Measurements from ENCODE around the gene METTL24.
"Not testable (repeated sequence)": the region's sequence is repeated elsewhere in the genome, so short reads cannot be mapped to it uniquely, and the experiment has no call there.

The METTL24 gene

DNA sequence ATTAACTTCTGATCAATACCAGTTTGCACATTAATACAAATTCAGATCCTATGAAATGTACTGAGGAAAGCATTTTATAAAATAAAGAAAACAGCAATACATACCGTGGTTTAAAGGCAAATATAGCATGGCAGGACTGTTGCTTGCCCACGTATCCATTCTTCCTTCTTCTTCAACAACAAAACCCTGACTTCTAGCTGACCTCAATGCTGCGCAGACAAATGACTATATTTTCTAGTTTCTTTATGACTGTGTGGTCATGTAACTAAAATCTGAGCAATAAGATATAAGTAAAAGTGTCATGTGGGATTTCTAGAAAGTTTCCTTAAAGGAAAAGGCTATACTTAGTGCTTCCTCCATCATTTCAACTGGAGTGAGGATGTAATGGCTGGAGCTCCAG is 92.9 kb downstream of the METTL24 start:
- no peak for DNase-seq (ENCODE audit: low read depth)

DNA sequence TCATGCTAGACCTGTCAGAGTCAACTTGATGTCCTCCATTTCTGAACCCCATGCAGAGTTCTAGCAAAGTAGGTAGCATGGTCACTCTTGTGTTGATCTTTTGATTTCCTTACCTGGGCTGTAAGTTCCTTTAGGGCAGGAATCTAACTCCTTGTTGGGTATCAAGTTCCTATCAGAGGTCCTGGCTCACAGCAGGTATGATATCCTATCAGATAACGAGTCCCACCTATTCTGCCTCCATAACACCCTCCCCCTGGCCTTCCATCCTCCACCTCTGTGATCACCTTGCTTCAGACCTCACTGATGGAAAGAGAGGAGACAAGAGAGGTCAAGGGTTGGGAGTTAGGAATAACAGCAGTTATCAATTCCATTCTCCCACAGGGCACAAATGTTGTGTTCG is 101.8 kb downstream of the METTL24 start:
- DNase-seq (ENCODE audit: low read depth) = no peak

DNA sequence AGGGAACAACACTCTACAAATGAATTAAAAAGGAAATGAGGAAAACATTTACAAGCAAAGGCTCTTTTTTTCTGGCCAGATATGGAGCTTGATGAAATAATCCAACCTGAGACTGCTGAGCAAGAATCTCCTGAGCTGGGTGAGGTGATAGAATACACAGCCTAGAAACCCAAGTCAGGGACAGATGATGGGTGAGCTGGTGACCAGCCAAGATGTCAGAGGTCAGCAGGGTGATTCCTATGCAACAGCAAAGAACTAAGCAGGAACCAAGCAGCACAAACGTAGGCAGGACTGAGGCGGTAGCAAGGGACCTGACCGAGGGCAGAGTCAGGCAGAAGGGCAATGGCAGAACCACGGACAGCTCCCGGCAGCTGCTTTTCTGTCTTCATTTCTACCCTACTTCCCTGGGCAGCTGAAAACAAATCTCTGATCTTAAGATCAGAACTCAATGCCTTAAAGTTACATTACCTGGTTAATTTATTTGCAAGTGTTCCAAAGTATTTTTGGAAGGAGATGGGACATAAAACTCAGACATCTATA is 102.9 kb downstream of the METTL24 start:
- DNase-seq (ENCODE audit: low read depth) = no peak

DNA sequence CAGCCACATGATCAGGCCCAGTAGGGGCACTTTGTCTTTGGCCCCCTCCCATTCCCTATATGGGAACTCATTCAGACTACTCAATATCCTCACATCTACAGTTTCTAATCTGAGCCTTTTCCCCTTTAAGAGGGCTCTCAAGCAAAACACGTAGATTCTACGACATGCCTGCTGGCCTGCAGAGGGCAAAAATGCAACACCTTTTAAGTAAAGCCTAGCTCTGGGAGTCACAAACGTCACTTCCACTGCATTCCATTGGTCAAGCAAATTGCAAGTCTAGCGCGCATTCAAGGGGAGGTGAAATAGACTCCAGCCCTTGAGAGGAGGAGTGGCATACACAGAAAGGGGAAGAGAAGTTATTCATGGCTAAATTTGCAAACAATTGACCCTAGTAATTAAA is 107.3 kb downstream of the METTL24 start:
- no peak for DNase-seq (ENCODE audit: low read depth)

GRCh38 chr6:110250058-110250457 is 108.1 kb downstream of the METTL24 start:
- DNase-seq (ENCODE audit: low read depth) = no peak

- no peak for DNase-seq (ENCODE audit: low read depth)
Measured at GRCh38 chr6:110246900-110247546, 111.1 kb downstream of the METTL24 start.

DNA sequence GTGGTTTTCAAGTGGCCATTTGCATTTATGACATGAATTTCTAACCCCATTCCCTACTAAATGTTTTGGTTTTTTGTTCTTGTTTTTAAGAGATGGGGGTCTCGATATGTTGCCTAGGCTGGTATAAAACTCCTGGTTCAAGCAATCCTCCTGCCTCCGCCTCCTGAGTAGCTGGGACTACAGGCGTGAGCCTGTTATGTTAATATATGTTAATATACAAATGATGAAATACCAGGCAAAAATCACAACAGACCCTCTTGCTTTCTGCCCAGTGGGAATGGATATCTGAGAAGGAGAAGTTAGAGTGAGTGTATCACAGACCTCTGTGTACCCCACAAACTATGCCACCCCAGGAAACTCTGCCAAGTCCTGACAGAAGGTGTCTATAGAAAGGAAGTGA is 111.8 kb downstream of the METTL24 start:
- no peak for DNase-seq (ENCODE audit: low read depth)

DNA sequence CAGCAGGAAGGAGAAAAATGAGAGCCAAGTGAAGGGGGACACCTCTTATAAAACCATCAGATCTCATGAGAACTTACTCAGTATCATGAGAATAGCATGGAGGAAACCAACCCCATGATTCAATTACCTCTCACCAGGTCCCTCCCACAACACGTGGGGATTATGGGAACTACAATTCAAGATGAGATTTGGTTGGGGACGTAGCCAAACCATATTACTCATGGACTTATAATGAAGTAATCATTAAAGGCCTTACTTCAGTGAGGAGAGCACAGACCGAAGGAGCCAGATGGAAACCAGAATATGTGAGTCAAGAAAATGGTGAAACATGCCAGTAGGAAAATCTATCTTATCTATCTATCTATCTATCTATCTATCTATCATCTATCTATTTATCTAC is 113.5 kb downstream of the METTL24 start:
- DNase-seq (ENCODE audit: low read depth) = not testable (repeated sequence)

DNA sequence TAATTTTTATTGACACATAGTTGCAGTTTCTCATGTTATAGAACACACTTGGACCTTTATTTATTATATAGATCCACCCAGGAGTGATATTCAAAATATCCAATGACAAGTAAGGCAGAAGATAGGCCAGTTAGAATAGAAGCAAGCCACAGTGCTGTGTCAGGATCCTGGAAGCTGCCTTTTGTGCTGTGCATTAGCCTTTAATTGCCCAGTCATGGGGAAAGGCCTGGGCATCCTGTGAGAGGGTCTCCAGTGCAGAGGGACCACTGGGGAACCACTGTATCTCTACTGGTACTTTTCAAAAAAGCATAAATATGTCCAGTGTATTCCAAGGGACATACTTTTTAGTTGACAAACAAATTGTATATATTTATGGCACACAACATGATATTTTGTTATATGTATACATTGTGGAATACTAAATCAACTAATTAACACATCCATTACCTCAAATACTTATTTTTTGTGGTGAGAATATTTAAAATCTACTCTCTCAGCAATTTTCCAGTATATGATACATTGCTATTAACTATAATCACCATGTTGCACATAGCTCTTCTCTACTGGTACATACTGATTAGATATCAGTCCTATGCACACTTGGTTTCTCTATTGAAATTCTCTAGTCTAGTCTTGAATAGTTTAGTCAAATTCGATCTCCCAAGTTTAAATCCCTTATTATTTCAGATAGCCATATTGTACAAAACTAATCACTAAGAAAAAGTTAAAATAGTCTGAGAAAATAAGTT is 118.4 kb downstream of the METTL24 start:
- no peak for DNase-seq (ENCODE audit: low read depth)

DNA sequence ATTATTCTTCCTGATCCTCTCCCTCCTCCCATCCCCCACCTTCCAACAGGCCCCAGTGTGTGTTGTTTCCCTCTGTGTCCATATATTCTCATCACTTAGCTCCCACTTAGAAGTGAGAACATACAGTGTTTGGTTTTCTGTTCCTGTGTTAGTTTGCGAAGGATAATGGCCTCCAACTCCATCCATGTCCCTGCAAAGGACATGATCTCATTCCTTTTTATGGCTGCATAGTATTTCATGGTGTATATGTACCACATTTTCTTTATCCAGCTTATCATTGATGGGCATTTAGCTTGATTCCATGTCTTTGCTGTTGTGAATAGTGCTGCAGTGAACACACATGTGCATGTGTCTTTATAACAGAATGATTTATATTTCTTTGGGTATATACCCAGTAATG is 122.1 kb downstream of the METTL24 start:
- DNase-seq (ENCODE audit: low read depth) = not testable (repeated sequence)

DNA sequence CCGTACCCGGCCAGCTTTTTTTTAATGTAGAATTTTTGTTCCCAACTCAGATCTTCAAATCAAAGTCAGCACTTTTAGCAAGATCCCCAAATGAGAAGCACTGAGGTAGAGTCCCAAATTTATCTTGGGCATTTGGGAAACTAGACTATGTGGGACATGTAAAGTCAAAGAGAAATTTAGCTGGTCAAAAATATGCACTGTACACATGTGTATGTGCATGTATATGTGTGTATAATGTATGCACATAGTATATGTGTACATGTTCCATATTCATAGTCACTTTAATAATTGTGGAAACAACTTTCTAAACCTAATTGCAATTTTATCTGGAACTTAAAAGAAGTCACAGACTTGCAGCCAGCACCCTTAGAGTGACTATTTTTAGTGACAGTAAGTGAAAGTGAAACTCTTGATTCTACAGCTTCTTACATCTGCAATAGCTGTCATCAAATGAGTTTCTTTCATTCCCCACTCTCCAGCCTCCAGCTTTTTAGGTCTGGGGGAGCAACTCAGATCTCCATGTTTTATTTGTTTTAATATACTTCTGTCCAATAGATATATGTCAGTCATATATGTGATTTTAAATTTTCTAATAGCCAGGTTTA is 124.3 kb downstream of the METTL24 start:
- no peak for DNase-seq (ENCODE audit: low read depth)

DNA sequence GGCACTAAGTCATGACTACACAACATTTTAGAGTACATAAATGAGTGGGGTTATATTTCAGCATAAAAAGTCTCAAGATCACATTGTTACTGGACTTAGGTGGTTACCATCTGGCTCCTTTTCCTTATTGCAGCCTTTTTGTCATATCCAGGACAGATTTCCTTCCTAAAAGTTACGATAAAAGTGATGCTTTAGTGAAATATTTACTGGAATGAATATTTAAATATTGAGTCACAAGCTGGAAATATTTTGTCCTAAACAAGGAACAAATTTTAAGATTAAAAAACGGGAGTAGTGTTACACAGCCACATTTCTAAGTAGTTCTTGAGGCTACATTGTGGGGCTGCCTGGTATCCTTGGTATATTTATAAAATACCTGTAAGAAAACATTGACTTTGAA is 125.7 kb downstream of the METTL24 start:
- no peak for DNase-seq (ENCODE audit: low read depth)

- DNase-seq (ENCODE audit: low read depth) = no peak
Measured at GRCh38 chr6:110226261-110226660, 131.9 kb downstream of the METTL24 start.

GRCh38 chr6:110221738-110222137 is 136.4 kb downstream of the METTL24 start:
- no peak for DNase-seq (ENCODE audit: low read depth)

GRCh38 chr6:110217266-110217665 is 140.9 kb downstream of the METTL24 start:
- no peak for DNase-seq (ENCODE audit: low read depth)

DNA sequence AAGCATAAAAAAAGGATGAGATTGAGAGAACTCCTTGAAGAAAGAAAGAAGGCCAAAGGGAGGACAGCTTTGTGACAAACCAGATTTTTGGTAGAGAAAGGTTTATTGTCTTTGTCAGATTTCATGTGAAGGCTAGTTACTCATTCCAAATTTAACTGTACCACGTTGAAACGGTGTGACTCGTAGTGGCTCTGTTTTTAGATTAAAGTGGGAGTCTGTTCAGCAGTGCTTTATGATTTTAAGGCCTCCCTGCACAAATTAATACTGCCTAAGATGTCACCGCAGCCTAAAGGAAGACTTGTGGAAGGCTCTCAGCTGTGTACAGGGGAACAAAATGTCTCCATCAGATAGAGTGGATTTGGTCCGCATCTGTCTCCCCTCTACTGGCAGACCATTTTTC is 142.0 kb downstream of the METTL24 start:
- DNase-seq (ENCODE audit: low read depth) = no peak

- DNase-seq (ENCODE audit: low read depth) = no peak
Measured at GRCh38 chr6:110214338-110214737, 143.8 kb downstream of the METTL24 start.

DNA sequence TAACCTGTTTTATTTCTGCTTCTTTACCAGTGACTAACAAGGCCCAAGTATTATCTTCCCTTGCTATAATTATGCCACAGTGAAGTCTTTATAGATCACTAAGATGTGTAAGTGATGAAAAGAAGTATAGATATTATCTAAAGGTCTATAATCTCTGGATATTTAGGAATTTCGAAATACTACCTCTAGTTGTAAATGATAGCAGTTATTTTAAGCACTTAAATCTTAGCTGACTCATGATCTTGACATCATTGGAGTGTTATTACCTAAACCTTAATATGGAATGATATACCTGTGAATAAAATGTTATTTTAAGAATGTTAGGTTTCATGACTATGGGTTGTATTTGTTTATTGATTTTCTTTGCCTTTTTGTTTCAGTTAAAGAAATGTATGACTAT is 146.4 kb downstream of the METTL24 start:
- DNase-seq (ENCODE audit: low read depth) = no peak

DNA sequence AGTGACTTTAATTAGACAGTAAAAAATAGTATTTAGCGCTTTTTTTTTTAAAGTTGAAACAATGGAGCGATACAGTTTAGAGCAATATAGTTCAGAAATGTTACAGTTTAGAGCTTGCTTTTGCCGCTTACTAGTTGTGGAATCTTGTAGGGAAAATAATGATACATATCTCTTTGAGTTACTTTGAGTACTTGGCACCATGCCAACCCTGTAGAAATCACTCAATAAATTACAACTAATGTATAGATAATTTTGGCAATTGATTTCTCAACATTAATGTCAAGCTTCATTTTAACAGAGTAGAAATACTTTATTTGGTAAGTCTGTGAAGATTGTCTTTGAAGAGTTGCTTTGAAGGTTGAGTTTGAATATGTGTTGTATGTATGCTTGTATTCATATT is 150.5 kb downstream of the METTL24 start:
- DNase-seq (ENCODE audit: low read depth) = no peak

GRCh38 chr6:110201151-110201884 is 156.8 kb downstream of the METTL24 start:
- DNase-seq (ENCODE audit: low read depth) = no peak

DNA sequence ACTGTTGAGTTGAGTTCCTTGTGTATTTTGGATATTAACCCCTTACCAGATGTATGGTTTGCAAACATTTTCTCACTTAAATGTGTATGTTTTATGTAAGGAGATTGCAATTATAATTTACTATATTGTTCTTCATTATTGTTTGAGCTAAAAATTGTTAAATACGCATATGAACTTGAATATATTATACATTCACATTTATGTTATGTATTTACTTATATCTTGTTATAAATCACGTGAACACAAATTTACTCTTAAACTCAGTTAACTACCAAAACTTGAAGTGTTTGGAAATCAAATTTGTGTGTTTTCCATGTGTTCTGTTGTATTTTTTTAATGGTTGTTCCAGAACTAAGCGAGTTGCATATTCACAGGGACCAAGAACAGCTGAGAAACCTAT is 159.6 kb downstream of the METTL24 start:
- no peak for DNase-seq (ENCODE audit: low read depth)

DNA sequence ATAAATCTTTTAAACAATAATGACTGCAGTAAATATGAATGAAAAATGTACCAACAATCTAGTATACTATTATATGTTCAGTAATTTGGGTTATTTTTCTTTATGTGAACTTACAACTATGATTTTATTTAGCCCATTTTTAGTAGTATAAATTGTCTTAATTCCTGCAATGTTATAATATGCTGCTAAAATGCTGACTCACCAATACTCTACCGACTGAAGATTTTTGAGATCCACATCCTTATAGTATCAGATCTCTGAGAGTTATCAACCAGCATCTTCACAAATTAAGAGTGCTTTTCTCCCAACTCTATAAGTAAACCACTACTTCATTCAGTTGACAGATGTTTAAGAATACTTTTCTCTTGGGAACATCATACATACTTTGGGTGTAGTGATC is 161.3 kb downstream of the METTL24 start:
- no peak for DNase-seq (ENCODE audit: low read depth)

DNA sequence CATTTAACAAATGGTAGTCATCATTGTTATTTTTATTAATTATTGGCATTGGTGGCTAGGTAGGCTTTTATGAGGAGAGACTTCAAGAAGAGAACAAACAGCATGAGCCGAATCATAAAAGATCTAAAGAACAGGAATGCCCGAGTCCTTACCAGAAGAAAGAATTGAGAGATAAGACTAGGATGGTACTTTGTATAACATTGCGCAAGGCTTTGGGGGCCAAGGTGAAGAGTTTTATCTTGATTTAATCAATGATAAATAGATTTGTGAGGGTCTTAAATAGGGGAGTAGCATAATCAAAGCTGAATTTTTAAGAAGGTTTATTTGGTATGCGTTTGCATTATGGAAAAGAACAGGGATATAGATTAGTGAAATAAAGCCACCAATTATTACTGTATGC is 162.5 kb downstream of the METTL24 start:
- no peak for DNase-seq (ENCODE audit: low read depth)
